PC-9 (cell line): Measurements from ENCODE around the gene EDAR.

Source experiments
- EZH2 ChIP-seq: fragments of 200-600 bp; sonication (generic); IDR thresholded peaks from 2 replicates; pipeline ENCODE4 v1.8.0; 2017; ENCODE audit warnings: antibody characterized with exemption, low read depth
- TF ChIP-seq, protein P1 (sequence below): fragments of 200-600 bp; sonication (generic); conservative IDR thresholded peaks from 2 replicates; pipeline ENCODE4 v1.6.1; 2017; ENCODE audit warnings: mixed run types, antibody characterized with exemption, mild to moderate bottlenecking, moderate library complexity

DNA sequence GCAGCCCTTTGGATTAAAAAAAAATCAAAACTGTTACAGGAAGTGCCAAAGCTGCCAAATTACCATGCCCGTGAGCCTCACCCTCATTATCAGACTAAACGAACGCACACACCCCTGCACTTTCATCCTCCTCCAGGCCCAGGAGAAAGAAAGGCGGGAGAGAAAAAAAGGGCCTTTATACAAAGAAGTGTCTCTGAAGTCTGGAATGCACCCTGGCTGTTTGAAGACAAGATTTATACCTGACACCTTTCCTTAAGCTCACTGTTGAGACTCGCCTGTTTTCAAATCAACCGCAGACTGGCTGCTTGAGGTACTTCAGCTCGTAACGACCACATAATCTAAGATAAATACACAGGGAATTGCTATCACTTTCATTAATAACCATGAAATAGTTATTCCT, 31.0 kb downstream of the EDAR start:
- TF ChIP-seq, protein P1, sequence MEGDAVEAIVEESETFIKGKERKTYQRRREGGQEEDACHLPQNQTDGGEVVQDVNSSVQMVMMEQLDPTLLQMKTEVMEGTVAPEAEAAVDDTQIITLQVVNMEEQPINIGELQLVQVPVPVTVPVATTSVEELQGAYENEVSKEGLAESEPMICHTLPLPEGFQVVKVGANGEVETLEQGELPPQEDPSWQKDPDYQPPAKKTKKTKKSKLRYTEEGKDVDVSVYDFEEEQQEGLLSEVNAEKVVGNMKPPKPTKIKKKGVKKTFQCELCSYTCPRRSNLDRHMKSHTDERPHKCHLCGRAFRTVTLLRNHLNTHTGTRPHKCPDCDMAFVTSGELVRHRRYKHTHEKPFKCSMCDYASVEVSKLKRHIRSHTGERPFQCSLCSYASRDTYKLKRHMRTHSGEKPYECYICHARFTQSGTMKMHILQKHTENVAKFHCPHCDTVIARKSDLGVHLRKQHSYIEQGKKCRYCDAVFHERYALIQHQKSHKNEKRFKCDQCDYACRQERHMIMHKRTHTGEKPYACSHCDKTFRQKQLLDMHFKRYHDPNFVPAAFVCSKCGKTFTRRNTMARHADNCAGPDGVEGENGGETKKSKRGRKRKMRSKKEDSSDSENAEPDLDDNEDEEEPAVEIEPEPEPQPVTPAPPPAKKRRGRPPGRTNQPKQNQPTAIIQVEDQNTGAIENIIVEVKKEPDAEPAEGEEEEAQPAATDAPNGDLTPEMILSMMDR, result no peak
- no peak for TF ChIP-seq EZH2
